AG04450 (cell line): ENCODE data around the gene SURF1. TPM values are rescaled to one million over a fixed set of nuclear protein-coding genes. Genes with fewer than 3 reads are reported as not detected.
"Not testable (repeated sequence)": the region's sequence is repeated elsewhere in the genome, so short reads cannot be mapped to it uniquely, and the experiment has no call there.

Experiments used
- CTCF ChIA-PET: fragments of 300-600, 350-600 bp; formaldehyde crosslinking; extraction: SDS; loops from one replicate; lab custom pipeline; 2022; ENCODE audit warnings: antibody characterized with exemption, inconsistent platforms; lab: Charles Lee
- POLR2A ChIA-PET: fragments of 350-600 bp; formaldehyde crosslinking; extraction: SDS; loops from one replicate; lab custom pipeline; 2021; ENCODE audit warnings: antibody characterized with exemption, inconsistent platforms; lab: Yijun Ruan, JAX
- DNase-seq: peaks from one replicate; pipeline ENCODE4 v3.0.0-alpha.2; 2011; ENCODE audit warnings: low read depth, low spot score
- H3K27ac ChIP-seq: one replicate; pipeline ENCODE4 v1.5.1; 2012; ENCODE audit warnings: low read depth, low read length, control low read depth
- H3K27me3 ChIP-seq: one replicate; pipeline ENCODE4 v1.6.0; 2012; ENCODE audit warnings: low read length; ENCODE audit not compliant: control insufficient read depth, insufficient read depth
- H3K4me3 ChIP-seq: 2 replicates; pipeline ENCODE4 v1.5.1; 2011; ENCODE audit warnings: mild to moderate bottlenecking, low read depth, low read length, control low read depth
- H3K9me3 ChIP-seq: 2 replicates; pipeline ENCODE4 v1.5.1; 2012; ENCODE audit warnings: low read length; ENCODE audit not compliant: control insufficient read depth, insufficient read depth
- CTCF ChIP-seq: IDR thresholded peaks from 2 replicates; pipeline ENCODE4 v1.5.1; 2011; ENCODE audit warnings: low read depth, low read length, control low read depth, inconsistent platforms
- polyA plus RNA-seq: library from polyadenylated mRNA; depleted of rRNA; stranded (reverse); fragments of >200 nt; gene quantifications from 2 replicates; pipeline ENCODE4 v1.2.3, GENCODE V29; 2011

SURF1 gene
- polyA plus RNA-seq, 1 experiment = 28.2 TPM

GRCh38 chr9:133380734-133381133 lies 24.4 kb upstream of the SURF1 start:
- CTCF ChIA-PET = no interaction called here

GRCh38 chr9:133379153-133380086 lies 23.1 kb upstream of the SURF1 start:
- POLR2A ChIA-PET = no interaction called here
- no peak overlapping the region for H3K27ac ChIP-seq
- CTCF ChIA-PET = interaction anchor here (1.2 kb wide), 1 partner anchor 108 kb away, joined by 4 read pairs; no protein-coding TSS in a partner anchor
- H3K9me3 ChIP-seq = peaks cover 6% of the 10 kb centered on the region
- no peak for TF ChIP-seq CTCF
- no peak for DNase-seq
- no peaks in the 10 kb centered on the region for H3K27me3 ChIP-seq
- no peak overlapping the region for H3K4me3 ChIP-seq

More at GRCh38 chr9:133380734-133381133, 24.4 kb upstream of the SURF1 start:
- Histone ChIP-seq H3K9me3 (peaks cover 6% of the 10 kb centered on the region), H3K27ac (no peak overlapping the region), H3K27me3 (no peaks in the 10 kb centered on the region), H3K4me3 (no peak overlapping the region)
- TF ChIP-seq CTCF = no peak
- DNase-seq = no peak
- POLR2A ChIA-PET = interaction anchor here (0.7 kb wide), 1 partner anchor 19 kb away, joined by 3 read pairs; no protein-coding TSS in a partner anchor

GRCh38 chr9:133378408-133378962 lies 22.2 kb upstream of the SURF1 start:
- no peak for DNase-seq
- ChIA-PET POLR2A (interaction anchor here (1.1 kb wide), 1 partner anchor 81 kb away, joined by 4 read pairs; the partner anchor contains the start of gene CACFD1), CTCF (interaction anchor here (1.2 kb wide), 1 partner anchor 108 kb away, joined by 4 read pairs; no protein-coding TSS in a partner anchor)
- Histone ChIP-seq H3K4me3 (no peak overlapping the region), H3K27me3 (no peaks in the 10 kb centered on the region), H3K9me3 (peaks cover 6% of the 10 kb centered on the region), H3K27ac (no peak overlapping the region)
- no peak for TF ChIP-seq CTCF

- Histone ChIP-seq H3K9me3 (peaks cover 6% of the 10 kb centered on the region), H3K4me3 (no peak overlapping the region), H3K27me3 (no peaks in the 10 kb centered on the region), H3K27ac (no peak overlapping the region)
- ChIA-PET POLR2A (interaction anchor here (1.0 to 1.1 kb wide), 2 partner anchors 30 to 82 kb away, joined by 3 to 4 read pairs; partner anchors contain the start of genes CACFD1, MED22 and RPL7A), CTCF (interaction anchor here (0.9 to 1.7 kb wide), 3 partner anchors 17 to 60 kb away, joined by 3 to 4 read pairs (median 4); no protein-coding TSS in a partner anchor)
- DNase-seq = no peak
- no peak for TF ChIP-seq CTCF
These were observed 21.5 kb upstream of the SURF1 start for GRCh38 chr9:133377721-133378216.

- not testable (repeated sequence) for DNase-seq, H3K27me3 ChIP-seq, H3K9me3 ChIP-seq, H3K4me3 ChIP-seq, H3K27ac ChIP-seq
- CTCF ChIA-PET = interaction anchor here (0.9 to 1.7 kb wide), 3 partner anchors 18 to 61 kb away, joined by 3 to 4 read pairs (median 4); no protein-coding TSS in a partner anchor
- POLR2A ChIA-PET = interaction anchor here (0.8 to 1.1 kb wide), 3 partner anchors 29 to 347 kb away, joined by 3 to 6 read pairs (median 4); partner anchors contain the start of genes CACFD1, GTF3C5, MED22 and RPL7A
These were observed 21.0 kb upstream of the SURF1 start for GRCh38 chr9:133377280-133377679.
